Activated CD4-positive, CD25-positive, alpha-beta regulatory T cell treated with anti-CD3 and anti-CD28 coated beads, Interleukin-2, amount 50 U/mL, for 72 hours (primary cell): Measurements from ENCODE around the gene AKR1E2.

Experiments
- DNase-seq: peaks from one replicate; pipeline ENCODE4 v3.0.0; 2021

The AKR1E2 gene

GRCh38 chr10:4847561-4848355 is 21.8 kb downstream of the AKR1E2 start:
- no peak for DNase-seq

- no peak for DNase-seq
These were observed 22.5 kb downstream of the AKR1E2 start for GRCh38 chr10:4848356-4849041.

- no peak for DNase-seq
These were observed 23.0 kb downstream of the AKR1E2 start for GRCh38 chr10:4849042-4849402.

- peak; percentile 89 for DNase-seq
These were observed 23.7 kb downstream of the AKR1E2 start for GRCh38 chr10:4849555-4850242.

GRCh38 chr10:4850397-4850796 is 24.4 kb downstream of the AKR1E2 start:
- no peak for DNase-seq

GRCh38 chr10:4851176-4851575 is 25.2 kb downstream of the AKR1E2 start:
- DNase-seq = no peak

GRCh38 chr10:4851846-4852245 is 25.8 kb downstream of the AKR1E2 start:
- no peak for DNase-seq

- no peak for DNase-seq
These were observed 40.1 kb downstream of the AKR1E2 start for GRCh38 chr10:4865945-4866661.

- DNase-seq = no peak
These were observed 41.1 kb downstream of the AKR1E2 start for GRCh38 chr10:4867109-4867519.

GRCh38 chr10:4867520-4868356 is 41.7 kb downstream of the AKR1E2 start:
- DNase-seq = no peak

- no peak for DNase-seq
These were observed 42.3 kb downstream of the AKR1E2 start for GRCh38 chr10:4868357-4868657.

- no peak for DNase-seq
These were observed 56.7 kb downstream of the AKR1E2 start for GRCh38 chr10:4882704-4883078.

- DNase-seq = no peak
These were observed 57.2 kb downstream of the AKR1E2 start for GRCh38 chr10:4883079-4883739.

- no peak for DNase-seq
These were observed 59.2 kb downstream of the AKR1E2 start for GRCh38 chr10:4885162-4885561.

- no peak for DNase-seq
These were observed 61.5 kb downstream of the AKR1E2 start for GRCh38 chr10:4887501-4887900.

- no peak for DNase-seq
These were observed 62.2 kb downstream of the AKR1E2 start for GRCh38 chr10:4888236-4888635.

- no peak for DNase-seq
These were observed 64.0 kb downstream of the AKR1E2 start for GRCh38 chr10:4889959-4890358.

- no peak for DNase-seq
These were observed 66.7 kb downstream of the AKR1E2 start for GRCh38 chr10:4892681-4893080.

- no peak for DNase-seq
These were observed 68.3 kb downstream of the AKR1E2 start for GRCh38 chr10:4894335-4894734.
